HG03565 (cell line): ENCODE measurements around the gene LHX2.
A peak's percentile ranks its signal among the peaks of the same experiment; 100 is the strongest.
"Not testable (repeated sequence)": the region's sequence is repeated elsewhere in the genome, so short reads cannot be mapped to it uniquely, and the experiment has no call there.

Experiments
- ATAC-seq: cut with Tn5 transposase; IDR thresholded peaks from one replicate; pipeline ENCODE4 v1.9.1; 2021; ENCODE audit warnings: mild to moderate bottlenecking, moderate library complexity; ENCODE audit not compliant: unreplicated experiment

The LHX2 gene

GRCh38 chr9:124011460-124012301 is at the start of gene LHX2:
Gene LHX2 (plus strand): TSS chr9:124011768. CDS start chr9:124012349, 581 bp downstream.
- ATAC-seq = no peak

GRCh38 chr9:123964761-123965160 is 46.8 kb upstream of the LHX2 start:
- ATAC-seq = no peak

- ATAC-seq = no peak
These were observed 45.5 kb upstream of the LHX2 start for GRCh38 chr9:123965801-123966686.

GRCh38 chr9:123967323-123967722 is 44.2 kb upstream of the LHX2 start:
- no peak for ATAC-seq

- no peak for ATAC-seq
These were observed 39.0 kb upstream of the LHX2 start for GRCh38 chr9:123972618-123973017.

GRCh38 chr9:123973590-123974223 is 37.9 kb upstream of the LHX2 start:
- ATAC-seq = no peak

- no peak for ATAC-seq
These were observed 37.1 kb upstream of the LHX2 start for GRCh38 chr9:123974471-123974870.

GRCh38 chr9:123975871-123976270 is 35.7 kb upstream of the LHX2 start:
- no peak for ATAC-seq

GRCh38 chr9:123976579-123976978 is 35.0 kb upstream of the LHX2 start:
- ATAC-seq = not testable (repeated sequence)

GRCh38 chr9:123978981-123979380 is 32.6 kb upstream of the LHX2 start:
- ATAC-seq = no peak

GRCh38 chr9:123982535-123982934 is 29.0 kb upstream of the LHX2 start:
- ATAC-seq = no peak

- no peak for ATAC-seq
These were observed 28.5 kb upstream of the LHX2 start for GRCh38 chr9:123983047-123983446.

- ATAC-seq = no peak
These were observed 26.8 kb upstream of the LHX2 start for GRCh38 chr9:123984802-123985201.

GRCh38 chr9:123985869-123986268 is 25.7 kb upstream of the LHX2 start:
- ATAC-seq = no peak

- ATAC-seq = no peak
These were observed 21.1 kb upstream of the LHX2 start for GRCh38 chr9:123990427-123990826.

- ATAC-seq = not testable (repeated sequence)
These were observed 18.9 kb upstream of the LHX2 start for GRCh38 chr9:123992679-123993078.

GRCh38 chr9:123996731-123997421 is 14.7 kb upstream of the LHX2 start:
- ATAC-seq = no peak

- ATAC-seq = peak; percentile 44
These were observed 13.8 kb upstream of the LHX2 start for GRCh38 chr9:123997665-123998277.

- no peak for ATAC-seq
These were observed 13.2 kb upstream of the LHX2 start for GRCh38 chr9:123998278-123998925.
